PFSK-1 (cell line): Measurements from ENCODE around the gene DRD2.

Source experiments
- FOXP2 ChIP-seq: optimal IDR thresholded peaks from 2 replicates; pipeline ENCODE3; 2011; ENCODE audit warnings: borderline replicate concordance, control low read depth, inconsistent platforms; ENCODE audit not compliant: insufficient read depth; ENCODE audit errors: extremely low read length, extremely low read depth
- POLR2AphosphoS5 ChIP-seq: IDR thresholded peaks from 2 replicates; pipeline ENCODE4 v1.6.1; 2012; ENCODE audit warnings: low read depth, mild to moderate bottlenecking, control low read depth, low read length, moderate library complexity
- SIN3A ChIP-seq: IDR thresholded peaks from 2 replicates; pipeline ENCODE4 v1.6.1; 2012; ENCODE audit warnings: mild to moderate bottlenecking, low read length, moderate library complexity, borderline replicate concordance; ENCODE audit not compliant: insufficient read depth
- TAF1 ChIP-seq: IDR thresholded peaks from 2 replicates; pipeline ENCODE4 v1.6.1; 2012; ENCODE audit warnings: low read length, control low read depth, borderline replicate concordance; ENCODE audit not compliant: insufficient read depth
- TF ChIP-seq, protein P1 (sequence below), 2 experiments: IDR thresholded peaks; 2 replicates each; pipeline versions ENCODE4 v1.6.1 to v1.8.0; 2011 to 2012; ENCODE audit warnings: low read depth in 2 of 2, low read length in 2 of 2, control low read depth in 1 of 2, inconsistent platforms in 1 of 2, mild to moderate bottlenecking in 1 of 2, moderate library complexity in 1 of 2; ENCODE audit not compliant: insufficient read depth in 1 of 2

The DRD2 gene

GRCh38 chr11:113448316-113448677, 26.9 kb downstream of the DRD2 start:
- TF ChIP-seq, protein P1, sequence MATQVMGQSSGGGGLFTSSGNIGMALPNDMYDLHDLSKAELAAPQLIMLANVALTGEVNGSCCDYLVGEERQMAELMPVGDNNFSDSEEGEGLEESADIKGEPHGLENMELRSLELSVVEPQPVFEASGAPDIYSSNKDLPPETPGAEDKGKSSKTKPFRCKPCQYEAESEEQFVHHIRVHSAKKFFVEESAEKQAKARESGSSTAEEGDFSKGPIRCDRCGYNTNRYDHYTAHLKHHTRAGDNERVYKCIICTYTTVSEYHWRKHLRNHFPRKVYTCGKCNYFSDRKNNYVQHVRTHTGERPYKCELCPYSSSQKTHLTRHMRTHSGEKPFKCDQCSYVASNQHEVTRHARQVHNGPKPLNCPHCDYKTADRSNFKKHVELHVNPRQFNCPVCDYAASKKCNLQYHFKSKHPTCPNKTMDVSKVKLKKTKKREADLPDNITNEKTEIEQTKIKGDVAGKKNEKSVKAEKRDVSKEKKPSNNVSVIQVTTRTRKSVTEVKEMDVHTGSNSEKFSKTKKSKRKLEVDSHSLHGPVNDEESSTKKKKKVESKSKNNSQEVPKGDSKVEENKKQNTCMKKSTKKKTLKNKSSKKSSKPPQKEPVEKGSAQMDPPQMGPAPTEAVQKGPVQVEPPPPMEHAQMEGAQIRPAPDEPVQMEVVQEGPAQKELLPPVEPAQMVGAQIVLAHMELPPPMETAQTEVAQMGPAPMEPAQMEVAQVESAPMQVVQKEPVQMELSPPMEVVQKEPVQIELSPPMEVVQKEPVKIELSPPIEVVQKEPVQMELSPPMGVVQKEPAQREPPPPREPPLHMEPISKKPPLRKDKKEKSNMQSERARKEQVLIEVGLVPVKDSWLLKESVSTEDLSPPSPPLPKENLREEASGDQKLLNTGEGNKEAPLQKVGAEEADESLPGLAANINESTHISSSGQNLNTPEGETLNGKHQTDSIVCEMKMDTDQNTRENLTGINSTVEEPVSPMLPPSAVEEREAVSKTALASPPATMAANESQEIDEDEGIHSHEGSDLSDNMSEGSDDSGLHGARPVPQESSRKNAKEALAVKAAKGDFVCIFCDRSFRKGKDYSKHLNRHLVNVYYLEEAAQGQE (IDR thresholded peaks at IDR 0.05; ENCODE audit: insufficient read depth in 1 of 2, low read depth in 2 of 2, low read length in 2 of 2): no peak
- TF ChIP-seq SIN3A (no peak), FOXP2 (no peak), TAF1 (no peak), POLR2AphosphoS5 (no peak)

DNA sequence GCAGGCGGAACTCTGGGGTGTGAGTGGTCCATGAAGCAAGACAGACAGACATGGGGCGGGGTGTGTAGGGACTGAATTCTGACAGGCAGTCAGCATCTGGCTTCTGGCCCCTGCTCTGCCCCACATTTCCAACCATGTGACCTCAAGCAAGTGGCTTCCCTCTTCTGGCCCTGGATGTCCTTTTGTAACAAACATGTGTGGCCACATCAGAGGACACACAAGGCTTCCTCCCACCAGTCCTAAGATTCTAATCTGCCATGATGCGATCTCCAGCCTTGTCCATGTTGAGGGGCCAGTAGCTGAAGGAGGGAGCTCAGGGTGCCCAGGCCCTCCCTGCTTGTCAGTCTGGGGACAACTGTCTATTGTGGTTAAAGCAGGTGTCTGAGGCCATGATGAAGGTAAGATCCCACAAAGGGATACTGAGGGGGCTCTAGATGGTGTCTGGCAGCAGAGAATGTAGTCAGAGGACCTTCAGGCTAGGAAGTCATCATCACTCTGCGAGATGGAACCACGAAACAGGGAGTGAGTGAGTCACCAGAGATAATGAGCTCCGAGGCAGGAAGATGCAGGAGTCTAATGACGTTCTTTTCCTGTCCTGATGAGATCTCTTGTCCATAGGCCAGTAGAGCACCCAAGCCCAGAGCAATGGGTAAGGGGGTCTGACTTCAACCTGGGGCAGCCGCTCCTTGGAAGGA, 27.4 kb downstream of the DRD2 start:
- no peak for TF ChIP-seq TAF1
- TF ChIP-seq FOXP2: no peak
- TF ChIP-seq SIN3A: no peak
- TF ChIP-seq, protein P1 (IDR thresholded peaks at IDR 0.05; ENCODE audit: insufficient read depth in 1 of 2, low read depth in 2 of 2, low read length in 2 of 2): no peak
- no peak for TF ChIP-seq POLR2AphosphoS5

GRCh38 chr11:113446938-113447337, 28.3 kb downstream of the DRD2 start:
- no peak for TF ChIP-seq POLR2AphosphoS5
- TF ChIP-seq, protein P1 (IDR thresholded peaks at IDR 0.05; ENCODE audit: insufficient read depth in 1 of 2, low read depth in 2 of 2, low read length in 2 of 2): no peak
- TF ChIP-seq TAF1: no peak
- no peak for TF ChIP-seq SIN3A
- TF ChIP-seq FOXP2: no peak

GRCh38 chr11:113446112-113446511, 29.1 kb downstream of the DRD2 start:
- no peak for TF ChIP-seq FOXP2
- TF ChIP-seq, protein P1 (IDR thresholded peaks at IDR 0.05; ENCODE audit: insufficient read depth in 1 of 2, low read depth in 2 of 2, low read length in 2 of 2): no peak
- TF ChIP-seq TAF1: no peak
- no peak for TF ChIP-seq POLR2AphosphoS5
- TF ChIP-seq SIN3A: no peak
